Urinary bladder (tissue), 4 donors: ENCODE measurements around the gene ZNF837. TPM values are rescaled to one million over a fixed set of nuclear protein-coding genes. Genes with fewer than 3 reads are reported as not detected.

Experiments used
- DNase-seq: peaks from one replicate; pipeline ENCODE4 v3.0.0-alpha.2; 2015; ENCODE audit errors: extremely low spot score
- H3K27ac ChIP-seq: one replicate; pipeline ENCODE4 v1.5.1; 2013; ENCODE audit warnings: low read depth, mild to moderate bottlenecking, moderate library complexity
- H3K36me3 ChIP-seq: one replicate; pipeline ENCODE4 v1.6.1; 2013; ENCODE audit warnings: mild to moderate bottlenecking, moderate library complexity; ENCODE audit not compliant: insufficient read depth
- H3K4me1 ChIP-seq: one replicate; pipeline ENCODE4 v1.6.1; 2013; ENCODE audit warnings: mild to moderate bottlenecking, moderate library complexity; ENCODE audit not compliant: insufficient read depth
- H3K4me3 ChIP-seq: one replicate; pipeline ENCODE4 v1.5.1; 2013; ENCODE audit warnings: low read depth, low read length
- WGBS: extraction: QIAGEN DNeasy Blood & Tissue Kit; methylation state at CpG from one replicate; pipeline ENCODE4 v1.1.7; 2013; 5-methylcytosine and 5-hydroxymethylcytosine counted together
- polyA plus RNA-seq: library from polyadenylated mRNA; stranded (reverse); fragments of 200-250 nt; gene quantifications from one replicate; pipeline ENCODE4 v1.2.3, GENCODE V29; 2013
- total RNA-seq: library from RNA; depleted of rRNA; stranded (reverse); fragments of >200 nt; gene quantifications from one replicate; pipeline ENCODE4 v1.2.3, GENCODE V29; 2014
- donor health status: healthy with polysubstance abuse.
- donor health status: healthy.

Gene ZNF837
- total and polyA plus RNA-seq, 2 donors, result 1.5 to 1.6 TPM

DNA sequence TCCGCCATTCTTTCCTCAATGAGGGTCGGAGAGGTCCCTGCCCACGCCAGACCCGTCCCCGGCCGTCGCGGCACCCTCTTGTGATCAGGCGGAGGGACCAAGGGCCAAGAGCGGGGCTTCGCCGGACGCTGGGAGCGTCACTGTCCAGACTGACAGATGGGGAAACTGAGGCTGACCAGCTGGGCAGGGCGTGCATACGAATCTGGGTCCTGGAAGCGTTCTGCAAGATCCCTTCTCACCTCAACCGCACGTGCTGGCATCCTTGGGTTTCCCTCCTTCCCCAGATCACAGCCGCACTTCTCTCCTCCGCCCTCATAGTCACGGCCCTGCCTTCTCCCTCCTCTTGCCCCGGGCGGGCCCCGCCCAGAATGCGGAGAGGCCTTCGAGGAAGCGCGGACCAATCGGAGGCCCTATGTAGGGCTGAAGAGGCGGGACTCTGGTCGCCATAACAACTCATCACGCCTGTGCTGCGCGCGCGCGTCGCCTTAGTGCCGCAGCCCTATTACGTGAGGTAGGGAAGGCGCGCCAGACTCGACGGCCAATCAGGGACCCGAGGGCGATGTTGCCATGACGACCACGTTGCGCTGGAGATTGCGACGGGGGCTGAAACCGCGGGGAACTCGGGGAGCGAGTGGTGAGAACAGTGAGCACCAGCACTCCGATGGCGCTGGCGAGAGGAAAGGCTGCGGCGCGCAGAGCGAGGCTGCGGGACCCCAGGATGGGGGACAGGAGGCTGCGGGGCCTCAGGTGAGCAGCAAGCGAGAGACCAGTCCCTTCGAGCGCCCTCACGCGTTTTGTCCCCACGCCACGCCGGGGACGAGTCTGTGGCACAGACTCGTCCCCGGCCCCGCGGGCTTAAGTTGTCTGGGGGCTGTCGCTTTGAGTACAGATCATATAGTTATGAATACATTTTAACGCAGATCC, 20.3 kb upstream of the ZNF837 start:
- WGBS, result 1% methylated on average over 80 of the region's 80 CpGs
- peak; percentile 96 for DNase-seq
- Histone ChIP-seq H3K36me3 (no peaks in the 10 kb centered on the region), H3K4me1 (no peaks in the 10 kb centered on the region), H3K4me3 (peak overlapping the region; percentile 46), H3K27ac (no peak overlapping the region)

DNA sequence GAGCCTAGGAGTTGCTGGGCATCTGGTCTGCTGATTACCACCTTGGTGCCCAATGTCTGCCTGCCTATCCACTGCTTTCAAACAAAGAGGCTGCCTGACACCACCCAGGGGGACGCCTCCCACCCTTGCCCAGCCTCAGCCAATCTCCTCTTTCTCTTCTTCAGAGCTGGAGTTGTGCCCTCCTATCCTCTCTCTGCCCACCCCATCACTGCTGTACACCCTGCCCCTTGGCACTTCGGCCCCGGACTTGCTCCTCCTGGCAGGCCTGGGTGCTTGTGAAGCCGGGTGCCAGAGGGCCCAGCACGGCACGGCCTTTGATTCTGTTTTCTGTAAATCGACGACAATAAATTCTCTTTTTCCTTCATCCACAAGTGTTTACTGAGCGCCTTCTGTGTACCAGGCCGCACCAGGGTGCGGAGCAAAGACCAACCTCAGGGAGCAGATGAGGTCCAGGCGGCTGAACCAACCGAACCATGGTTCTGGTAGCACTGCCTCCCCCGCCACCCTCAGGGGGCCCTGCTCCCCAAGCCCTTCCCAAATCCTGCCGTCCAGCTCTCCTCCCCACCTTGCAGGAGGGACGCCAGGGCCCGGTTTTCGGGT, 19.6 kb upstream of the ZNF837 start:
- H3K4me3 ChIP-seq, result peak overlapping the region; percentile 46
- DNase-seq, result no peak
- H3K4me1 ChIP-seq, result no peaks in the 10 kb centered on the region
- H3K27ac ChIP-seq, result no peak overlapping the region
- no peaks in the 10 kb centered on the region for H3K36me3 ChIP-seq
- 45% methylated on average over 18 of the region's 18 CpGs for WGBS

DNA sequence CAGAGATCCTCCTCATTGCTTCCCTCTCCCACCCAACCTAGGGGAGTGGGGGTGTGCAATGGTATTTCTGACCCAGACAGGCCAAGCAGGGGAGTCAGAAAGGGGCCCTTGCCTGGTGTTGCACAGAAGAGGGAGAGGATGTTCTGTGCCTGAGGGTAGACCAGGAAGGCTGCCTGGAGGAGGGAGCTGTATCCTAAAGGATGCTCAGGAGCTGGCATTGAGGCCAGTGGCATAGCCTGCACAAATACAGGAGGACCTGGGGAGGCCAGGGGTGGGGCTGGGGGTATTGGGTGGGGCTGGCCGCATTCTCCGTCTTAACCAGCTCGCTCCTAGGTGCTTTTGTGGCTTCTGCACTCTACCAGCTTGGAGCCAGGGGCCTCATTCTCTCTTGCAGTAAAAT, 19.1 kb upstream of the ZNF837 start:
- peaks cover 1% of the 10 kb centered on the region for H3K36me3 ChIP-seq
- no peak overlapping the region for H3K4me3 ChIP-seq
- H3K27ac ChIP-seq, result no peak overlapping the region
- DNase-seq, result no peak
- WGBS, result 97% methylated on average over 3 of the region's 3 CpGs
- H3K4me1 ChIP-seq, result no peaks in the 10 kb centered on the region

DNA sequence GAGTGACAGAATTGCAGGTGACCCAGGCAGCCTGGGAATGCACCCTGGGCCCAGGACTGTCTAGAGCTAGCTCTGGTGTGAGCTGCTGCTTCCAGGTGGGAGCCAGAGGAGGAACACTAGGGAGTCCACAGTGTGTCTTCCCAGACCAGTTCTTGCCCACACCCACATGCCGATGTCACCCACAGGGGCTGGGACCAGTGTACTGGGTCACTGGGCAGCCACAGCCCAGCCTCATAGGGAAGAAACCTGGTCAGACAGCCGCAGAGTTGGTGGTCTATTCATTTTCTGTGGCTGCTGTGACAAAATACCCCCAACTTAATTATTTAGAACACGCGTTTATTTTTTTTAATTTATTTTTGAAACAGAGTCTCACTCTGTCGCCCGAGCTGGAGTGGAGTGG, 17.7 kb upstream of the ZNF837 start:
- no peaks in the 10 kb centered on the region for H3K4me1 ChIP-seq
- H3K36me3 ChIP-seq, result peaks cover 3% of the 10 kb centered on the region
- no peak overlapping the region for H3K27ac ChIP-seq
- no peak overlapping the region for H3K4me3 ChIP-seq
- 93% methylated on average over 6 of the region's 6 CpGs for WGBS
- DNase-seq, result no peak

DNA sequence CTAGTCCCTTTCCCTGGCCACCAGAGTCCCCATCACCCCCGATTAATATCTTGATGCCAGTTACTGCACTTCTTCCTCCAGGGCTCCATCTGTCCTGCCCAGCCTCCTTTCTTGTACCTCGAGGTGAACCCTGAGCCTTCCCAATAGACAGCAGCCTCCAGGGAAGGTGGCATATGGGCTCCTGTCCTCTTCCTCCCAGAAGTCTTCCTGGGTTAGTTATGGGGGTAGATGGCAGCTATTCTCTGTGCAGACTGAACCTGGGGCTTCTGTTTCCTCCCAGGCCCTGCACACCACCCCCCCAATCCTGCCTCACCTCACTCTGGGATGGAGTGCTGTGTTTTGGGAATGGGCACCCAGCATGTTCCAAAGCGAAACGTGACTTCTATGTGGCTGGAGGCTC, 17.3 kb upstream of the ZNF837 start:
- DNase-seq, result no peak
- Histone ChIP-seq H3K36me3 (peaks cover 6% of the 10 kb centered on the region), H3K4me3 (no peak overlapping the region), H3K27ac (no peak overlapping the region), H3K4me1 (no peaks in the 10 kb centered on the region)
- 86% methylated on average over 4 of the region's 4 CpGs for WGBS

DNA sequence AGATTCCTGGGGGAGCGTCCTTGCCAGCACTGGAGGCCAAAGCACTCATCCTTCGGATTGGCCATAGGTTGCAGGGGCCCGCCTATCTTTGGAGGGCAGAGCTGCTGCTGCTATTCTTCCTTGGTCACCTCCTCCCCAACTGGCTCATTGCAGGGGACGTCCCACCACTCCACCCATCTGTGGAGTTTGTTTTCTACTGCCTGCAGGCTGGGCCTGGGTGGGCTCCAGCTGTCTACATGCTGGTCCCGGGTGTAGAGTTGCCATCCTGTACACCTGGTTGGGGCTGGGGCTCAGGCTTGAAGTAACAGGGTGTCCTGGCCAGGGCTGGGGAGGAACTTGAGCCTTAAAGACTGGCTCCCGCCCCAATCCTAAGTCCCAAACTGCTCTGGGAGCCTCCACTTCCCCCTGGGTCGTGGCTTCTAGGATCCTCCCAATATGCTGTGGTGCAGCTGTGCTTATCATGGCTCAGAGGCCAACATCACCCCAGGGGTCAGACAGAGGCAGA, 16.8 kb upstream of the ZNF837 start:
- WGBS, result 62% methylated on average over 7 of the region's 7 CpGs

DNA sequence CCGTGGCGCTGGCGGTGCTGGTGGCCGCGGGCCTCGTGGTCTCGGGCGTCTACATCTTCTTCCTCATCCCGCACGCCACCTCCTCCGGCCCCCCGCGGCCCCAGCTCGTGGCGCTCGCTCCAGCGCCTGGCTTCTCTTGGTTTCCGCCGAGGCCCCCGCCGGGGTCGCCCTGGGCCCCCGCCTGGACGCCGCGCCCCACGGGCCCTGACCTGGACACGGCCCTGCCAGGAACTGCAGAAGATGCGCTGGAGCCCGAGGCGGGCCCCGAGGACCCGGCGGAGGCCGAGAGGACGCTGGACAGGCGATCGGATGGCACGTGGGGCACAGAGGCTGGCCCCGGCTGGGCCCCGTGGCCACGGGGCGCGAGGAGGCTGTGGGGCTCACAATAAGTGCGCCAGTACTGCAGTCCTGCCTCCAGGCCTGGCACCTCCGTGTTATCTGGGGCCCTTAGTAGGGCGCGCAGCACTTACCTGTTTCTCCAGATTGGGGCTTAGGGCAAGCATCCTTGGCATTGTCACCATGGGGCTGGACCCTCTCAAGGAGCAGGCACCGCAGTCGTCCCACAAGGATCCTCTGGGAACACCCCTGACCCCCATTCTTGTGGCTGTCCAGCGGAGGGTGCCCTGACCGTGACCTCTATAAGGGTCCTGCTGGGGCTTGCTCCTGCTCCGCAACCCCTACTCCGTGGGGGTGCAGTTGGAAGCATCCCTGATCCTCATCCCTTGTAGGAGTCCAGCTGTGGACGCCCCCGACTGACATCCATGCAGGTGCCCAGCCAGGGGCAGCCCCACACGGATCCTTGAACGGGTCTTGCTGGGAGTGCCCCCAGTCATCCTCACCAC, 16.1 kb upstream of the ZNF837 start:
- H3K4me1 ChIP-seq, result no peaks in the 10 kb centered on the region
- no peak for DNase-seq
- no peak overlapping the region for H3K4me3 ChIP-seq

More for the DNA sequence above, 16.8 kb upstream of the ZNF837 start:
- Histone ChIP-seq H3K36me3 (peaks cover 6% of the 10 kb centered on the region), H3K27ac (no peak overlapping the region), H3K4me3 (no peak overlapping the region), H3K4me1 (no peaks in the 10 kb centered on the region)
- no peak for DNase-seq

DNA sequence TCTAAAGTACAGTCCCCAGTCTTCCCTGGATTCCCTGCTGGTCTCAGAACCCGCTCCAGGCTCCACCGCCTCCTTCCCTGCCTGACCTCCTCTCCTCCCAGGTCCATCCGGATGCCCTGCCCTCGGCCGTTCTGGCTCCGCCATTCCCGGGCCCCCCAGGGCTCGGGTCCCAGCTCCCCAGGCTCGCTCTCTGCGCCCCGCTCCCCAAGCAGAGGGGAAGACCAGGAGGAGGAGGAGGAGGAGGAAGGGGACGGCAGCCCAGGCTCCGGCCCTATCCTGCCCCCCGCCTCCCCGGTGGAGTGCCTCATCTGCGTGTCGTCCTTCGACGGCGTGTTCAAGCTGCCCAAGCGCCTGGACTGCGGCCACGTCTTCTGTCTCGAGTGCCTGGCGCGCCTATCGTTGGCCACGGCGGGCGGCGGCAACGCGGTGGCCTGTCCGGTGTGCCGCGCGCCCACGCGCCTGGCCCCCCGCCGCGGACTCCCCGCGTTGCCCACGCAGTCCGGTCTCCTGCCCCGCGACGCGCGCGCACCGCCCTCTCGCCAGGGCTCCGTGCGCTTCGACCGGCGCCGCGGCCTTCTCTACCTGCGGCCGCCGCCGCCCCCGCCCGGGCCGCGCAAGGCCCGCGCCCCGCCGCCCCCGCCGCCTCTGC, 15.3 kb upstream of the ZNF837 start:
- Histone ChIP-seq H3K36me3 (peaks cover 6% of the 10 kb centered on the region), H3K4me3 (no peak overlapping the region), H3K4me1 (no peaks in the 10 kb centered on the region), H3K27ac (no peak overlapping the region)
- DNase-seq, result no peak
- WGBS, result 3% methylated on average over 75 of the region's 75 CpGs

More for the DNA sequence above, 16.1 kb upstream of the ZNF837 start:
- WGBS, result 24% methylated on average over 58 of the region's 58 CpGs
- Histone ChIP-seq H3K36me3 (peaks cover 6% of the 10 kb centered on the region), H3K27ac (no peak overlapping the region)

DNA sequence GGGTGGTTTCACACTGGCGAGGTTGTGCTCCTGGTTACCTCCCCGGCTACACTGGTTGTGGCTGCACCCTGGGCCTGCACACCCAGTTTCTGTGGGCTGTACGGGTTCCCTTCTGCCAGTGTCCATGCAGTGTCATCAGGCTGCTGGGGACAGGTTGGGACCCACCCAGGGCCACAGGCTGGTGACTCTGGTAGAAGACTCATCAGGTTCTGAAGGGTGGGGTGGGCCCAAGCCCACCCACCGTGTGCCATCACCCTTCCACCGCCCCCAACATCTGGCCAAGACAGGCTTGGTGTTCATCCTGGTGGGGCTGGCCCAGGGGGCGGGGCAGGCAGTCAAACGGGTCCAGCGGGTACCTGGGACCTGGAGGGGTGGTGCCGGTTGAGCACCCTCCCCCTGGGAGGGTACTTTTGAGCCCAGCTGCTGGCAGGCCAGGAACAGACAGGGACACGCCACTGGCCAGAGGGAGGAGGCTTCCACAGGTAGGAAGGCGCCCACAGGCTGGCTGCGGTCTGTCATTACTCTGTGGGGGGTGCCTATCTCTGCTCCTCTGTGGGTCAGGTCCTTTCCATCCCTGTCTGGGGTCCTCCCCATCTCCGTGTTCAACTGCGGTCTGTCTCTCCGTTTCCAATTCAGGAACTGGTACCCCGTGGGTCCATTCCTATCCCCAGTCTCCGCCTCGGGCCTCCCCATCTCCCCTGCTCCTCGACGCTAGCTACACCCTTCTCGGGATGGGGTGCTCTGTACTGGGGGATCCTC, 14.6 kb upstream of the ZNF837 start, which contains the start of gene RNF225:
RNF225 (plus strand) TSS at position 437 of the 759 bp plus-strand sequence. CDS start 434 bp downstream, outside the sequence.
- no peak for DNase-seq
- 28% methylated on average over 21 of the region's 21 CpGs for WGBS
- H3K27ac ChIP-seq, result no peak within 1 kb of the TSS
- no peak within 1 kb of the TSS for H3K4me3 ChIP-seq
- peaks cover 6% of the 10 kb centered on the region for H3K36me3 ChIP-seq
- H3K4me1 ChIP-seq, result no peaks in the 10 kb centered on the region

DNA sequence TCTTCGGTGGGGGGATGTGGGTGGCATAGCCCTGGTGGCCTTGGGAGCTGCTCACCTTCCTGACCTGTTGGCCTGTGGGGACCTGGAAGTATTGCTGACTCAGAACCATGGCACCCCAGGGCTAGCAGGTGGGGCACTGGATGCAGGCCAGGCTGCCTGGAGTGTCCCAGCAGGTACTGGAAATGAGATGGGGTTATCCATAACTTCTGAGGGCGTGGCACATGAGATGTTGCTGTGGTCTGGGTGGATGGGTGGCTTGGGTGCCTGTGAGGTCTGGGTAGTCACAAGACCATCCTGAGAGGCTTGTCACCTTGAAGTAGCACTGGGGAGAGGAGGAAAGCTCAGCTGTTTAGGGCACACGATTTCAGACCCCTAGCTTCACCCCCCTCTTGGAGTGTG, 14.0 kb upstream of the ZNF837 start:
- no peak for DNase-seq
- no peaks in the 10 kb centered on the region for H3K4me1 ChIP-seq
- H3K4me3 ChIP-seq, result no peak overlapping the region
- no peak overlapping the region for H3K27ac ChIP-seq
- H3K36me3 ChIP-seq, result peaks cover 6% of the 10 kb centered on the region
- WGBS, result 65% methylated on average over 3 of the region's 3 CpGs

DNA sequence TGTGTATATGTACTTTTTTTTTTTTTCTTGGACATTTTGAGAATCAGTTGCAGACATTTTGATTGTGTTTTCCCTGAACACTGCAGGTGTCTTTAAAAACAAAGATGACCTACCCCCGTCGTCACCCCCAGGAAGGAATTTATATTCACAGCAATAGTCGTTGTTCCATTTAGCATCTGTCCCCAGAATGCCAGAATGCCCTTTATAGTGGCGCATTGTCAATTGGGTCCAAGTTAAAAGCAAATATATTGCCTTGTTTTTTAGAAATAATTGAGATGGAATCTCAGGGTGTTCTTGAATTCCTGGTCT, 12.8 kb upstream of the ZNF837 start:
- 91% methylated on average over 4 of the region's 4 CpGs for WGBS
- Histone ChIP-seq H3K27ac (no peak overlapping the region), H3K36me3 (peaks cover 6% of the 10 kb centered on the region)

DNA sequence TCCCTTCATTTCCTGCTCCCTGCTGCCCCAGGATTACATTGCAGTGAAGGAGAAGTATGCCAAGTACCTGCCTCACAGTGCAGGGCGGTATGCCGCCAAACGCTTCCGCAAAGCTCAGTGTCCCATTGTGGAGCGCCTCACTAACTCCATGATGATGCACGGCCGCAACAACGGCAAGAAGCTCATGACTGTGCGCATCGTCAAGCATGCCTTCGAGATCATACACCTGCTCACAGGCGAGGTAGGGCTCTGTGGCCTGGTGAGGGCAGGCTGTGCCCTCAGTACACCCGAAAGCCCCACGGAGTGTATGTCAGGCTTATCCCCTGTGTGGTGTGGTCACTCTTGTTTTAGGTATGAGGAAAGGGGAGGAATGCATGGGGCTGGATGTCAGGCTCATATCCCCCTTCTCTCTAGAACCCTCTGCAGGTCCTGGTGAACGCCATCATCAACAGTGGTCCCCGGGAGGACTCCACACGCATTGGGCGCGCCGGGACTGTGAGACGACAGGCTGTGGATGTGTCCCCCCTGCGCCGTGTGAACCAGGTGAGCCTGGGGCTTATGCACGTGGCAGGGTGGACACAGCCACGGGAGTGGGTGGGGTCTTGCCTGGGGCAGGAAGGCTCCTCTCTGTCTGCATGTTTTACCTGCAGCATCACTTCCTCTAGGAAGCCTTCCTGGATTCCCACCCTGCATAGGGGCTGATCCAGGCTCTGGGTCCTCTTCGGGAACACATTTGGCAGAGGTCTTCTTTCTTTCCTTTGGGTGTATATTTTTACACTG, 12.3 kb upstream of the ZNF837 start:
- Histone ChIP-seq H3K4me3 (no peak overlapping the region), H3K4me1 (no peaks in the 10 kb centered on the region), H3K36me3 (peaks cover 6% of the 10 kb centered on the region), H3K27ac (no peak overlapping the region)
- DNase-seq, result no peak
- WGBS, result 91% methylated on average over 26 of the region's 26 CpGs

More for the DNA sequence above, 12.8 kb upstream of the ZNF837 start:
- no peaks in the 10 kb centered on the region for H3K4me1 ChIP-seq
- H3K4me3 ChIP-seq, result no peak overlapping the region
- no peak for DNase-seq
